ENCODE results near the gene NPHP4. TPM values are rescaled to one million over a fixed set of nuclear protein-coding genes. Genes with fewer than 3 reads are reported as not detected.

The NPHP4 gene
- total and polyA plus RNA-seq, 10 of the 15 experiments (the other 5 are each of a cell fraction or from before 2014, with no cell fraction given) = 0.16 to 10.5 (median 3.1) TPM

- 39% methylated on average over 19 of the region's 19 CpGs for WGBS (ENCODE audit: insufficient coverage, insufficient replicate concordance, low lambda C conversion rate, missing lambda C conversion rate)
- ChIA-PET POLR2A (no interaction called here), RAD21 (ENCODE audit: unreplicated experiment) (no interaction called here), SMC1A (ENCODE audit: uncharacterized antibody, unreplicated experiment) (no interaction called here), CTCF (no interaction called here)
- TF ChIP-seq LARP7 (IDR thresholded peaks at IDR 0.05) (no peak), MEF2A (IDR thresholded peaks at IDR 0.05; ENCODE audit: insufficient read depth, low read depth, low read length) (no peak), SIX5 (IDR thresholded peaks at IDR 0.05; ENCODE audit: low read depth, low read length, severe bottlenecking) (no peak), KDM1A (IDR thresholded peaks at IDR 0.05; ENCODE audit: borderline replicate concordance) (no peak), EED (IDR thresholded peaks at IDR 0.05; ENCODE audit: low read depth) (no peak), NR2C2 (IDR thresholded peaks at IDR 0.05; ENCODE audit: borderline replicate concordance, control insufficient read depth, insufficient read length, low read depth) (no peak), CHD2 (IDR thresholded peaks at IDR 0.05; ENCODE audit: borderline replicate concordance, low read depth, low read length) (no peak), CBFB (IDR thresholded peaks at IDR 0.05; ENCODE audit: low read depth) (no peak), JUNB (IDR thresholded peaks at IDR 0.05) (no peak), CBX5 (IDR thresholded peaks at IDR 0.05; ENCODE audit: low read depth) (no peak)
- TF ChIP-seq, protein P1, sequence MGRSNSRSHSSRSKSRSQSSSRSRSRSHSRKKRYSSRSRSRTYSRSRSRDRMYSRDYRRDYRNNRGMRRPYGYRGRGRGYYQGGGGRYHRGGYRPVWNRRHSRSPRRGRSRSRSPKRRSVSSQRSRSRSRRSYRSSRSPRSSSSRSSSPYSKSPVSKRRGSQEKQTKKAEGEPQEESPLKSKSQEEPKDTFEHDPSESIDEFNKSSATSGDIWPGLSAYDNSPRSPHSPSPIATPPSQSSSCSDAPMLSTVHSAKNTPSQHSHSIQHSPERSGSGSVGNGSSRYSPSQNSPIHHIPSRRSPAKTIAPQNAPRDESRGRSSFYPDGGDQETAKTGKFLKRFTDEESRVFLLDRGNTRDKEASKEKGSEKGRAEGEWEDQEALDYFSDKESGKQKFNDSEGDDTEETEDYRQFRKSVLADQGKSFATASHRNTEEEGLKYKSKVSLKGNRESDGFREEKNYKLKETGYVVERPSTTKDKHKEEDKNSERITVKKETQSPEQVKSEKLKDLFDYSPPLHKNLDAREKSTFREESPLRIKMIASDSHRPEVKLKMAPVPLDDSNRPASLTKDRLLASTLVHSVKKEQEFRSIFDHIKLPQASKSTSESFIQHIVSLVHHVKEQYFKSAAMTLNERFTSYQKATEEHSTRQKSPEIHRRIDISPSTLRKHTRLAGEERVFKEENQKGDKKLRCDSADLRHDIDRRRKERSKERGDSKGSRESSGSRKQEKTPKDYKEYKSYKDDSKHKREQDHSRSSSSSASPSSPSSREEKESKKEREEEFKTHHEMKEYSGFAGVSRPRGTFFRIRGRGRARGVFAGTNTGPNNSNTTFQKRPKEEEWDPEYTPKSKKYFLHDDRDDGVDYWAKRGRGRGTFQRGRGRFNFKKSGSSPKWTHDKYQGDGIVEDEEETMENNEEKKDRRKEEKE (IDR thresholded peaks at IDR 0.05) = no peak
- FAIRE-seq (no peak), ATAC-seq (no peak), DNase-seq (ENCODE audit: low read depth, low spot score) (no peak)
- Histone ChIP-seq H3K9ac (ENCODE audit: control insufficient read depth, insufficient read depth, low read length) (no peak overlapping the region), H3K4me3 (no peak overlapping the region), H3K27me3 (replicated peaks in 1 of 2; ENCODE audit: control insufficient read depth in 2 of 2, insufficient read depth in 2 of 2, low read length in 1 of 2) (0 out of 4 replicates have a peak, but pooled peaks cover 0 to 1% of the 10 kb centered on the region in 2 experiments), H3K79me2 (ENCODE audit: control insufficient read depth, insufficient read depth, low read length) (no peaks in the 10 kb centered on the region), H3K36me3 (ENCODE audit: control insufficient read depth in 2 of 2, insufficient read depth in 2 of 2, low read length in 1 of 2) (no peaks in the 10 kb centered on the region), H3K4me1 (ENCODE audit: control insufficient read depth, insufficient read depth, low read length) (no peaks in the 10 kb centered on the region), H3K4me2 (ENCODE audit: control insufficient read depth, insufficient read depth) (no peak overlapping the region), H3K27ac (ENCODE audit: control insufficient read depth, insufficient read depth) (no peak overlapping the region), H4K20me1 (ENCODE audit: control insufficient read depth, insufficient read depth) (no peaks in the 10 kb centered on the region), H2AFZ (ENCODE audit: control insufficient read depth, low read depth, low read length) (no peak overlapping the region), H3K9me3 (replicated peaks; ENCODE audit: control insufficient read depth, insufficient read depth, low read length) (no peaks in the 10 kb centered on the region)
- intact Hi-C loops (cut with micrococcal nuclease; ENCODE audit: unreplicated experiment) = no loop called here
- in situ Hi-C loops (cut with MboI) = no loop called here
- no TSS peak for BruUV-seq (replicated peaks)
These were observed 154.1 kb downstream of the NPHP4 start for GRCh38 chr1:5837976-5838653.

Measured in GM12878 (cell line).